Neural cell (in vitro differentiated cells): ENCODE results near the gene THOC3.
"Not testable (repeated sequence)": the region's sequence is repeated elsewhere in the genome, so short reads cannot be mapped to it uniquely, and the experiment has no call there.

ENCODE experiments used
- EP300 ChIP-seq: fragments of 450-650 bp; conservative IDR thresholded peaks from 2 replicates; pipeline ENCODE4 v1.6.1; 2014; ENCODE audit warnings: antibody characterized with exemption, mild to moderate bottlenecking, moderate library complexity; ENCODE audit not compliant: poor library complexity, severe bottlenecking
- TAF1 ChIP-seq: IDR thresholded peaks from 2 replicates; pipeline ENCODE4 v1.6.1; 2012; ENCODE audit warnings: low read depth
- TF ChIP-seq, protein P1 (sequence below): fragments of 450-650 bp; IDR thresholded peaks from 2 replicates; pipeline ENCODE4 v1.5.1; 2014; ENCODE audit warnings: antibody characterized with exemption, mild to moderate bottlenecking, moderate library complexity; ENCODE audit not compliant: poor library complexity, severe bottlenecking

DNA sequence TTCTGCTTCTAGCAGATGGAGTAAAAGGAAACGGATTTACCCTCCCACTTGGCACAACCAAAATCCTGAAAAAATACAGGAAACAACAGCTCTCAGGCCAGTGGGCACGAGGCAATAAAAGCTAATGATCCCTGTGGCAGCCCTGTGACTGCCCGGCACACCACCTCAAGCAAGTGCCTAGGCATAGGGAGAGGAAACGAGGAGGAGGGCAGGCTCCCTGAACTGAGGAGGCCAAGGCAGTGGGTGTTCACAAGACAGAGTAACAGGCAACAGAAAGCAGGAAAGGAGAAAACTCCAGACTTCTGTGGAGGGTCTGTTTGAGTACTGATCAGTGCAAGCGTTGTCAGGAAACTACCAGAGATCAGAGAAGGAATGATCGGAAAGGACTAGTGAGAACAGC lies 29.9 kb upstream of the THOC3 start:
- TF ChIP-seq EP300, TAF1: not testable (repeated sequence)
- TF ChIP-seq, protein P1, sequence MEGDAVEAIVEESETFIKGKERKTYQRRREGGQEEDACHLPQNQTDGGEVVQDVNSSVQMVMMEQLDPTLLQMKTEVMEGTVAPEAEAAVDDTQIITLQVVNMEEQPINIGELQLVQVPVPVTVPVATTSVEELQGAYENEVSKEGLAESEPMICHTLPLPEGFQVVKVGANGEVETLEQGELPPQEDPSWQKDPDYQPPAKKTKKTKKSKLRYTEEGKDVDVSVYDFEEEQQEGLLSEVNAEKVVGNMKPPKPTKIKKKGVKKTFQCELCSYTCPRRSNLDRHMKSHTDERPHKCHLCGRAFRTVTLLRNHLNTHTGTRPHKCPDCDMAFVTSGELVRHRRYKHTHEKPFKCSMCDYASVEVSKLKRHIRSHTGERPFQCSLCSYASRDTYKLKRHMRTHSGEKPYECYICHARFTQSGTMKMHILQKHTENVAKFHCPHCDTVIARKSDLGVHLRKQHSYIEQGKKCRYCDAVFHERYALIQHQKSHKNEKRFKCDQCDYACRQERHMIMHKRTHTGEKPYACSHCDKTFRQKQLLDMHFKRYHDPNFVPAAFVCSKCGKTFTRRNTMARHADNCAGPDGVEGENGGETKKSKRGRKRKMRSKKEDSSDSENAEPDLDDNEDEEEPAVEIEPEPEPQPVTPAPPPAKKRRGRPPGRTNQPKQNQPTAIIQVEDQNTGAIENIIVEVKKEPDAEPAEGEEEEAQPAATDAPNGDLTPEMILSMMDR, result not testable (repeated sequence)
